Activated CD4-positive, CD25-positive, alpha-beta regulatory T cell (primary cell): ENCODE results near the gene ALK.

Experiments
- DNase-seq, 4 experiments: peaks; one replicate each; lab custom pipeline; 2025; lab: John Stamatoyannopoulos, UW

The ALK gene

DNA sequence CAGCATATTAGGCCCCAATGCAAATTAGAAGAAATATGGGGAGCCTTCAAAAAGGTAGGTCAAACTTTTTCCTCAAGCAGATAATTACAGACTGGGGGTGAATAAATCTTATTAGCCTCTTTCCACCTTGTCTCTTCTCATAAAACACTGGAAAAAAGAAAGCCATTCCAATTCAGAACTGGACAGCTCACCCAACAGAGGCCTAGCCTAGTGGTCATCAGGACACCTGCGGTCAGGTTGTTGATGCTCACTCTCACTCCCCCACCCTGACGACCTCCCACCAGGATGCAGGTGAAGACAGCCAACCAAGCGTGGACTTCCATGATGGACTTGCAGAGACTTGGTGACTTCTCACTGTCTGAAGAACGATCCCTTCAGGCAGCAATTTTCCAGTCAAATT lies 207.1 kb downstream of the ALK start:
- DNase-seq = no peak

- DNase-seq = no peak
These were observed 215.1 kb downstream of the ALK start for GRCh38 chr2:29706171-29706720.

GRCh38 chr2:29705616-29706015 lies 215.8 kb downstream of the ALK start:
- no peak for DNase-seq

DNA sequence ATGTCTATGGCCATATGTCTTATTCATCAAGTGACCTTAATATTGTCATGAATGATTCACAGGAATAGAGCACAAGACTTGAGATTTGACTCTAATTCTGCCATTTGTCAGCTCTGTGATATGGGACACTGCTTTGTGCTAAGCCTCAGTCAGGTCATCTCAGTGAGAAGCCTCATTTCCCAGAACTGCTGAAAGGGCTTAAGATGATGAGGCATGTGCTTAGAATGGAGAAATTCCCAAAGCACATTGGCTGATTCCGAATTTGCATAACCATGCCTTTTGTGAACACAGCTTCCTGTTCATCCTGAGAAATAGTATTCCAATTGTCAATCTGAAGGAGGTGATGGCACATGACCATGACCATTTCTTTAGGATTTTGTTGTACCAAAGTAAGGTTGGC lies 218.1 kb downstream of the ALK start:
- DNase-seq = no peak

GRCh38 chr2:29702276-29702675 lies 219.1 kb downstream of the ALK start:
- no peak for DNase-seq

GRCh38 chr2:29700560-29700959 lies 220.8 kb downstream of the ALK start:
- no peak for DNase-seq

GRCh38 chr2:29699045-29699444 lies 222.3 kb downstream of the ALK start:
- DNase-seq = no peak

GRCh38 chr2:29698216-29698615 lies 223.2 kb downstream of the ALK start:
- DNase-seq = no peak

DNA sequence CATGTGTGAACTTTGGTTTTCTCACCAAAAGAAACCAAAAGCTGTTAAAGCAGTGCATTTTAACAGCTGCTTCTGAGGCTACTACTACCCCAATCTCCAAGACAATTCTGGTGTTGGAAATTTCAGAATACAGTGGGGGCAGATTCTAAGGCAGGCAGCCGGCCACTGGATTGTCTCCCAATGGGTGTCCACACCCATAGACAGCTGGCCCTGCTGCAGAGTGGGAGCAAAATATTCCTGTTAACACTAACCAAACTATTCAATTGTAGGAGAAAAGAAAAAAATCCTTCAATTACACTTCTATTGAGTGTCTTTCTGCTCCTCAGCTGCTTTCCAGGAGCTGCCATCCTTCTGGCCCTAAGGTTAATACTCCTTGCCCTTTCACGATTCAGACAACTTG lies 223.7 kb downstream of the ALK start:
- no peak for DNase-seq

GRCh38 chr2:29697181-29697580 lies 224.2 kb downstream of the ALK start:
- no peak for DNase-seq

DNA sequence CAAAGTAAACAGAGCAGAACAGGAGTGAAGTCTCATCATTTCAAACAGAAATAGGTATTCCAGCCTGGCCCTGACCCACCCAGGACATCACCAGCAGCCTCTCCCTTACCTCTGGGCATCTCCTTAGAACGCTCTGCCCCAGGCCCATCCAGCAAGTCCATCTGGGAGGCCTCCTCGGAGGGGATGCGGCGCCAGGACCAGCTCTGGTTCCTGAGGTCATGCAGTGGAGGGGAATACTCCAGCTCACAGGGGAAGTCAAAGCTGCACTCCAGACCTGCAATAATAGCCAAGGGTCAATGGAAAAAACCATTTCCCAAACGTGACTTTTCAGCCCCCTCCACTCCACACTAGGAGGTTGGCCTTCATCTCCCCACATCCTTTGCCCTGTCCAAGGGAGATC lies 226.6 kb downstream of the ALK start:
- no peak for DNase-seq

DNA sequence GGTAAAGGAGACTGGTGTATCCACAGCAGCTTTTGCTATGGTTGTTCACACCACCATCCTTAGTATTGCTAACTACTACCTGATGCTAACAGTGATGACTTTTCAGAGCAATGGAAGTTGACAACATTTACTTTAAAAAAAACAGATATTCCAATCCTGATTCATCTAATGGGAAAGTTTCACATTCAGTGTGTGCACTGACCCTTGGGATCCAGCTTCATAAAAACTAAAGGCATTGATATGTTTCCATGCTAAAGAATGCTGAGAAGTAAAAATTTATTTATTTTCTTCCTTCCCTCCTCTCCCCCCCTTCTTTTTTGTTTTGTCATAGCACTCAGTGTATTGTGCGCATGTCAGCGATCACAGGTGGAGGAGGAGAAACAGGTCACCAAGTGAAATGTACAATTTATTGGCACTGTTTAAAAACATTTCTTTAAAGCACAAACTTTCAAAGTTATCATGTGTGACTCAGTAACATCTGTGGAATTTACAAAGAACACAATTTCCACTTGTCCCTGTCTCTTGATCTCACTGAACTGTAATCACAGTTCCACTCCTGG lies 229.9 kb downstream of the ALK start:
- no peak for DNase-seq

DNA sequence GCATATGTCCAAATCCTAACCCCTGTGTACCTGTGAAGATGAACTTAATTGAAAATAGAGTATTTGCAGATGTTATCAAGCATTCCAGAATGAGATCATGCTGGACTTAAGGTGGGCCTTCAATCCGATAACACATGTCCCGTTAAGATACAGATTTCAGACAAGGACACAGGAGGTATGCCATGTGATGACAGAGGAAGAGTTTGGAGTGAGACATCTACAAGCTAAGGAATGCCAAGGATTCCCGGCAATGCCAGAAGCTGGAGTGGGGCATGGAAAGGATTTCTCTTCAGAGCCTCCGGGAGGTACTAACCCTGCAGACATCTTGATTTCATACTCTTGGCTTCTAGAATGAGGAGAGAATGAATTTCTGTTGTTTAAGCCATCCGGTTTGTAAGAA lies 231.7 kb downstream of the ALK start:
- DNase-seq = no peak

DNA sequence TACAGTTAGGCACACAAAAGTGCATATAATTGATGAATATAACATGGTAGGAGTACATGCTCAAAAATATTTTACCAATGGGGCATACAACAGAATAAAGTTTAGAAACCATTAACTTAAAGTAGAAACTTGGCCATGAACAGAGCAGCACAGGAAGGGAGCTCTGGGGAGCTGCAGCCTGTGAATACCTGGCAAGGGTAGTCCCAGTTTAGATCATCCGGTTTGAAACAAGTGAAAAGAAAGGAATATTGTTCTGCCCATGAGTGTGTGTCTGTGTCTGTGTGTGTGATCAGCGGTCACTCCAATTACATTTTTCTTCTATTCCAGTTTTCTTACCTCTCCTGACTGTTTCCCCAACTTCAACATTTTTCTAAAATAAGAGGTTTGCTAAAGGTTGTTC lies 233.0 kb downstream of the ALK start:
- DNase-seq = no peak

- DNase-seq = no peak
These were observed 234.3 kb downstream of the ALK start for GRCh38 chr2:29687121-29687520.

DNA sequence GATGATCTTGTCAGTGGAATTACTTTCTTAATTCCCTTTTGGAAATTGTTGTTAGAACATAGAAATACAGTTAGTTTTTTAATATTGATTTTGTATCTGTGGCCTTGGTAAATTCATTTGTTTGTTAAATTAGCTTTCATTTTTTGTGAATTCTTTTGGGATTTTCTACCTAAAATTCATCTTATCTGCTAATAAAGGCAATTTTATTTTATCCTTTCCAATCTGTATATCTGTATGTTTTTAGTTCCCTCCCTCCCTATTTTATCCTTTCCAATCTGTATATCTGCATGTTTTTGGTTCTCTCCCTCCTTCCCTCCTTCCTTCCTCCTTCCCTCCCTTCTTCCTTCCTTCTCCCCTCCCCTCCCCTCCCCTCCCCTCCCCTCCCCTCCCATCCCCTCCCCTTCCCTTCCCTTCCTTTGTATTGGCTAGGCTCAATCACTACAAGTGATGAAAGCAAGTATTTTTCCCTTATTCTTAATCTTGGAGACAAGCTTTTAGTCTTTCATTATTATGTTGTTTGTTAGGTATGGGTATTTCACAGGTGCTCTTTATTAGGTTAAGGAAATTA lies 244.4 kb downstream of the ALK start:
- no peak for DNase-seq

GRCh38 chr2:29664578-29664977 lies 256.8 kb downstream of the ALK start:
- no peak for DNase-seq

DNA sequence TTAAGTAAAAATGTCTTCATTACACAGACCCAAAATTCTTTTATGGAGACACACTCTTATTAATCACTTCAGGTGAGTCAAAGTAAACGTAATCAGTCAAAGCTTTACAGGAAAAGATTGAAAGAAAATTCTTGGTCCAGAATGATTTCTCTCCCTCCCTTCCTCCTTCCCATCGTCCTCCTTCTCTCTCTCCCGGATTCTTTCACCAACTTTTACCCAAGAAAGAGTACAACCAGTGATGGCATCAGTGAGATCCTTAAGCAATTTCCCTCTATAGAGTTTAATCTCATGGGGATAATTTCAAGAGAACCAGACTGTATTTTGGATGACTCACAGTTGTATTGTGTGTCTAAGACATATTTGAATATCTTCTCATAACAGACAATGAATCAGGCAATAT lies 258.1 kb downstream of the ALK start:
- no peak for DNase-seq

DNA sequence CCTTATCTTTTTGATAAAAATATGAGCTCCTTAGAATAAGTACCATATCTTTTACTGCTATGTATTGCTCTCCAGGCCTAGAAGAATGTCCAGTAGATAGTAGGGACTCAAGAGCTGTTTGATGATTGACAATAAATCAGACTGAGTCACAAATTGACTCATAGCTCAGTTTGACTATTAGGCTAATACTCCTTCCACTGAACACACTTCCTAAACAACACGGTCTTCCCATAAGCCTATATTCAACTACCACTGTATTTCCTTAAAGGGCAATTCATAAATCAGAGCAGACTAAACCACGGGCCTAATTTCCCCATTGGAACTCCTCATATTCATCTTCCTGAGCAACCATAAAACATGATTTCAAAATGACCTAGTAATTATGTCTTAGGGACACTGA lies 258.5 kb downstream of the ALK start:
- no peak for DNase-seq

GRCh38 chr2:29660201-29660600 lies 261.2 kb downstream of the ALK start:
- DNase-seq = no peak

DNA sequence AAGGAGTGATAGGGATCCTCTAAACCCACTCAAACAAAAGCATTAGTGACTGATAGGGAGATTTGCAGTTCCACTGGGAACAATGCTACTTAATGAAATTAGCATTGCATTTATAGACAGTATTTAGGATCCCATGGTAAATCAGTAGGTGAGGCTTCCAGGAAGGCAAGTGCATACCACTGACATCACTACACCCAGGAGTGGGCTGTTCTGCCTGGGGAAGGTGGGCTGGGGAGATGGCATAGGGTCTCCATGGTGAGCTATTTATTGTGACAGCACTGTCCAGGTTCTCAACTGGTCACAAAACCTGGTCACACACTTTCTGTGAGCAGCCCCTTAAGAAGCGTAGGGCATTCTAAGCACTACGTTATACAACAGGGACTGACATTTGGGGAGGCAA lies 262.2 kb downstream of the ALK start:
- DNase-seq = no peak

DNA sequence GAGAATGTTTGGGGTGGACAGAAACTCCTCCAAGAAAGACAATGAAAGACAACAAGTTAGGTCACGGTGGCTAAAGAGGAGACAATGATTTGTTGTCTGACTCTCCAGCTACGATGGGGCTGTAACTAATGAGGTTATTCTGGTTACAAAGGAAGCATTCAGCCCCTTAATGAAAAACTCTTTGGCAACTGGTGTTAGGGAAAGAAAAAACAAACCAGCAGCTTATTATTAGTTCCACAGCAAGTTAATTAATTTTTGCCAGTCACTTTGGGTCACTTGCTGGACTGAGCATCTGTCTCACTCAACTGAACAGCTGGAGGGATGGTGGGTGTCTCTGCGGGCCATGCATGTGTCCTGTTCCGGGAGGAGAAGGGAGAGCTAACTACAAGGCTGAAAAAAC lies 263.7 kb downstream of the ALK start:
- no peak for DNase-seq

- DNase-seq = no peak
These were observed 265.8 kb downstream of the ALK start for GRCh38 chr2:29655391-29656086.

DNA sequence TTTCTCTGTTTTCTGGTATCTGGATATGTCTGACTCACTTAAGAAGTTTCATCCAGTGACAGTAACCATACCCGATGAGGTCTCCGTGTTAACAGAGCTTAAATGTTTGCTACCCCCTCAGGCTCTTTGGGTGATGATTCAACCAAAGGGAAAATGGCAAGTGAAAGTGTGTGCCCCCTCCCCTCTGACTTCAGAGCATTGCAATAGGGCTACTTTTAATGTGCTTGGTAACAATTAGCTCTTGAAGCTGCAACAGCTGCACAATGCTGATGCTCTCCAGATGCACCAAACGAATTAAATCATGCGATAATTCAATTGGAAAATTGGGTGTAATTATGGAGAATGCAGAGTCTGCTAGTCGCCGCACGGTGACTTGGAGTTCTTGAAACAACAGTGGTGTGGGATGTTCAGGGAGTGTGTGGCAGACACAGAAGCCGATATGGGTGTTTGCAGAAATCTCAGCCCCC lies 270.7 kb downstream of the ALK start:
- DNase-seq = no peak
